ENCODE results near the gene NR4A3.

NR4A3 gene

GRCh38 chr9:99907208-99907532 is 85.5 kb downstream of the NR4A3 start:
- DNase-seq (ENCODE audit: insufficient read length, low spot score) (no peak), FAIRE-seq (no peak)
- TF ChIP-seq CTCF (IDR thresholded peaks at IDR 0.05; ENCODE audit: insufficient read depth, missing control alignments): no peak

GRCh38 chr9:99911600-99911999 is 89.9 kb downstream of the NR4A3 start:
- FAIRE-seq (no peak), DNase-seq (ENCODE audit: insufficient read length, low spot score) (no peak)
- TF ChIP-seq CTCF (IDR thresholded peaks at IDR 0.05; ENCODE audit: insufficient read depth, missing control alignments): no peak

Data from D721Med (cell line).